ENCODE results near the gene EPHB2.

Gene EPHB2

GRCh38 chr1:22892789-22893188, 182.2 kb downstream of the EPHB2 start:
- FAIRE-seq, result no peak

DNA sequence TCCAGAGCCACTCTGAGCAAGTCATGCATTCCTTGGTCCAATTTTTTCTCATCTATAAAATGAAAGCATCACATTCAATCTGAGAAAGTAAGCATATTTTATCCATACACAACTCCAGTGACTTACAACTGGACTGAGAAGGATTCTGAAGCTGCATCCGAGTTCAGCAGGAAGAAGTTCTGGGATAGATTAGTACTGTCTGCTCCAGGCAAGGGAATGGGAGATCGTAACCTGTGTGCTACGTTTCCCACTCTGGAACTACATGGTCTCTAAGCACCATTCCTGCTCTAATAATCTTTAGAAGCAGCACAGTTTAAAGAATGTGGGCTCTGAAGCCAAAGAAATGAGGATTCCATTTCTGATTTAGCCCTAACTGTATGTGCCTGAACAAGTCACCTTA, 182.7 kb downstream of the EPHB2 start:
- FAIRE-seq, result no peak

GRCh38 chr1:22895357-22895756, 184.7 kb downstream of the EPHB2 start:
- FAIRE-seq, result no peak

GRCh38 chr1:22896184-22896583, 185.5 kb downstream of the EPHB2 start:
- no peak for FAIRE-seq

DNA sequence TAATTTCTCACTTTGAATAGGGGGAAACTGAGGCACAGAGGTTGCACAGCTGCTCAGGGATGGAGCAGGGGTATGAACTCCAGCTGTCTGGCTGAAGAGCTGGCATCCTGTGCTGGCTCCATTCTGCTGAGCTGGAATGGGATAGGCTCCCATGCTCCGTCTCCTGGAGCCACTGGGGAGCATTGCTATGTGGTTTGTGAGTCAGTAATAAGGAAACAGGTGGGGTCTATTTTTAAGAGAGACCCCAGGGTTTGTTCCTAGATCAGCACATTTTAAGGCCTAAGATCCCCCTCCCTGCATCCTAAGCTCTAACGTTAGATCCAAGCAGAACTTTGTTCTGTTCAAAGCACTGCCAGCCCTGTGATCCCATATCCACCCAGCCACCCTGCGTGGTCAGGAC, 189.8 kb downstream of the EPHB2 start:
- FAIRE-seq, result no peak

GRCh38 chr1:22903113-22903512, 192.5 kb downstream of the EPHB2 start:
- no peak for FAIRE-seq

- FAIRE-seq, result no peak
Measured at GRCh38 chr1:22906968-22907367, 196.3 kb downstream of the EPHB2 start.

GRCh38 chr1:22907528-22907927, 196.9 kb downstream of the EPHB2 start:
- no peak for FAIRE-seq

DNA sequence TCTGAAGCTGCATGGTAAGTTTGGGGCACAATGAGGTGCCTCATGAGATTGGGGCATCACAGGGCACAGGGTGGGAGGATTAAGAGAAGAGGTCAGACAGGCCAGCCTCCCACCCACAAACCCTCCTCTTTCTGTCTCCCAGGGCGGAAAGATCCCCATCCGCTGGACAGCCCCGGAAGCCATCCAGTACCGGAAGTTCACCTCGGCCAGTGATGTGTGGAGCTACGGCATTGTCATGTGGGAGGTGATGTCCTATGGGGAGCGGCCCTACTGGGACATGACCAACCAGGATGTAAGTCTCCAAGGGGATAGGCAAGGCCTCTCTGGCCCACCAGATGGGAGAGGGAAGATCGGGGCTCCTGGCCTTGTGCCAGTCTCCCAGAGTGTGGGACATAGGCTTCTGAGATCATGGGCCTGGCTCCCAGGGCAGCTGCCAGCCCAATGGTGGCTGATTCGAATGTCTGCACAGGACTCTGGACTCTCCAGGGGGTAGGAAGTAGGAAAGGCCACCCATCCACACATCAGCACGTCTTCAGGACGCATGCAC, 198.3 kb downstream of the EPHB2 start:
- FAIRE-seq, result no peak

GRCh38 chr1:22910286-22910685, 199.6 kb downstream of the EPHB2 start:
- no peak for FAIRE-seq

- FAIRE-seq, result no peak
Measured at GRCh38 chr1:22910986-22911651, 200.5 kb downstream of the EPHB2 start.

DNA sequence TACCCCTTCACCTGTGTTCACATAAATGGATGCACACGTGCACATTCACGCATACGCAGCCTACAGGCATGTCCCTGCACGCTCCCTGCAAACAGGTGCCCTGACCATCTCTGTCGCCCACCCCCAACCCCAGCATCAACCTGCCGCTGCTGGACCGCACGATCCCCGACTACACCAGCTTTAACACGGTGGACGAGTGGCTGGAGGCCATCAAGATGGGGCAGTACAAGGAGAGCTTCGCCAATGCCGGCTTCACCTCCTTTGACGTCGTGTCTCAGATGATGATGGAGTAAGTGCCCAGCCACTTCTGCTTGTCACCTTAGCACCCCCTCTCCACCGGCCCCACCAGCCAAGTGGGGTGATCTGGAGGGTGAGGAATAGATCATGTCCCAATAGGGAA, 201.7 kb downstream of the EPHB2 start:
- FAIRE-seq, result no peak

DNA sequence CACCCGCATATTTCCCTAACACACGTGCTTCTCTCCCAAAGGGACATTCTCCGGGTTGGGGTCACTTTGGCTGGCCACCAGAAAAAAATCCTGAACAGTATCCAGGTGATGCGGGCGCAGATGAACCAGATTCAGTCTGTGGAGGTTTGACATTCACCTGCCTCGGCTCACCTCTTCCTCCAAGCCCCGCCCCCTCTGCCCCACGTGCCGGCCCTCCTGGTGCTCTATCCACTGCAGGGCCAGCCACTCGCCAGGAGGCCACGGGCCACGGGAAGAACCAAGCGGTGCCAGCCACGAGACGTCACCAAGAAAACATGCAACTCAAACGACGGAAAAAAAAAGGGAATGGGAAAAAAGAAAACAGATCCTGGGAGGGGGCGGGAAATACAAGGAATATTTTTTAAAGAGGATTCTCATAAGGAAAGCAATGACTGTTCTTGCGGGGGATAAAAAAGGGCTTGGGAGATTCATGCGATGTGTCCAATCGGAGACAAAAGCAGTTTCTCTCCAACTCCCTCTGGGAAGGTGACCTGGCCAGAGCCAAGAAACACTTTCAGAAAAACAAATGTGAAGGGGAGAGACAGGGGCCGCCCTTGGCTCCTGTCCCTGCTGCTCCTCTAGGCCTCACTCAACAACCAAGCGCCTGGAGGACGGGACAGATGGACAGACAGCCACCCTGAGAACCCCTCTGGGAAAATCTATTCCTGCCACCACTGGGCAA, 202.9 kb downstream of the EPHB2 start:
- FAIRE-seq, result no peak

DNA sequence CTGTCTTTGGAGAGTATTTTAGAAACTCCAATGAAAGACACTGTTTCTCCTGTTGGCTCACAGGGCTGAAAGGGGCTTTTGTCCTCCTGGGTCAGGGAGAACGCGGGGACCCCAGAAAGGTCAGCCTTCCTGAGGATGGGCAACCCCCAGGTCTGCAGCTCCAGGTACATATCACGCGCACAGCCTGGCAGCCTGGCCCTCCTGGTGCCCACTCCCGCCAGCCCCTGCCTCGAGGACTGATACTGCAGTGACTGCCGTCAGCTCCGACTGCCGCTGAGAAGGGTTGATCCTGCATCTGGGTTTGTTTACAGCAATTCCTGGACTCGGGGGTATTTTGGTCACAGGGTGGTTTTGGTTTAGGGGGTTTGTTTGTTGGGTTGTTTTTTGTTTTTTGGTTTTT, 203.5 kb downstream of the EPHB2 start:
- no peak for FAIRE-seq

DNA sequence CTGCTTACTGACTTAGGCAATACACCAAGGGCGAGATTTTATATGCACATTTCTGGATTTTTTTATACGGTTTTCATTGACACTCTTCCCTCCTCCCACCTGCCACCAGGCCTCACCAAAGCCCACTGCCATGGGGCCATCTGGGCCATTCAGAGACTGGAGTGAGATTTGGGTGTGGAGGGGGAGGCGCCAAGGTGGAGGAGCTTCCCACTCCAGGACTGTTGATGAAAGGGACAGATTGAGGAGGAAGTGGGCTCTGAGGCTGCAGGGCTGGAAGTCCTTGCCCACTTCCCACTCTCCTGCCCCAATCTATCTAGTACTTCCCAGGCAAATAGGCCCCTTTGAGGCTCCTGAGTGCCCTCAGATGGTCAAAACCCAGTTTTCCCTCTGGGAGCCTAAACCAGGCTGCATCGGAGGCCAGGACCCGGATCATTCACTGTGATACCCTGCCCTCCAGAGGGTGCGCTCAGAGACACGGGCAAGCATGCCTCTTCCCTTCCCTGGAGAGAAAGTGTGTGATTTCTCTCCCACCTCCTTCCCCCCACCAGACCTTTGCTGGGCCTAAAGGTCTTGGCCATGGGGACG, 204.1 kb downstream of the EPHB2 start:
- no peak for FAIRE-seq

DNA sequence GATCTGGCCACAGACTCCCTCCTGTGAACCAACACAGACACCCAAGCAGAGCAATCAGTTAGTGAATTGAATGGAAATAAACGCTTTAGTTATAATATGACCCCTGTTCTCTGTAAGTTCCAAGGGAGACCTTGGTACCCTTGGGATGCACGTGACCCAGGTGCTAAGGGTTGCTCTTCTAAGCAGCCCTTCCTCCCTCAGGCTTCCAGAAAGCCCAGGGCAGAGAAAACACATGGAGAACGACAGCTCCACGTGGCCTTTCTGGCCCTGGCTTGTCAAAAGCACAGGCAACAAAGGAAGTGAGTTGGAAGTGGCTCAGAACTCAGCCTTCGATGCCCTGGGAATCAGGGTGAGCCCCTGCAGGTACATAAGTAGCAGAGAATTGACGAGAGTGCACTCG, 204.6 kb downstream of the EPHB2 start:
- FAIRE-seq, result no peak

DNA sequence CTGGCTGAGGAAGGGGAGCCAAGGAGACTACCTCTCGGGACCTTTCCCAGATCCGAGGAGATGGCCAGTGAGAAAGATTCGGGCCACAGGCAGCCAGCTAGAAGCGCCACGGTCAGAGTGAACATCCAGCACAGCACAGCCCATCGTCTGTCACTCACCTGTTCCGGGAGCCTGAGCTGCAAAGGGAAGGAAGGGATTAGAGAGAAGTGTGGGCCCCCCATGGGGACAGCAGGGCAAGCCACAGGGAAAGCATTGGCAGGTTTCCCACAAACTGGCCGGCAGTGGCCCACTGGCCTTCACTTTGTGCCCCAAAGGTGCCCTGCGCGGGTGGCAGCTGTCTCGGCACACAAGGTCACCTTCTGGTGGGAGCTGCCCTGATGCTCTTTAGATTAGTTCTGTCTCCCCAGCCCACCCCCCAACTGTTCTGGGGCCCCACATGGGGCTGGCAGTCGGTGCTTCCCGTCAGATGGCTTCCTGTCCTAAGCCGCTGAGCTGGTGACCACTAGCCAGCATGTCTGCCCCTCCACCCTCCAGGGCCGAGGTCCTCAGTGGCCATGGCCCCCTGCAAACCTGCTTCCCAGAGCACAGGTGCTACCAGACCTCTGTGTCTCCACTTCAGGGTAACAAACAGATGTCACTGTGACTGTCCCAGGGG, 205.3 kb downstream of the EPHB2 start:
- FAIRE-seq, result no peak

DNA sequence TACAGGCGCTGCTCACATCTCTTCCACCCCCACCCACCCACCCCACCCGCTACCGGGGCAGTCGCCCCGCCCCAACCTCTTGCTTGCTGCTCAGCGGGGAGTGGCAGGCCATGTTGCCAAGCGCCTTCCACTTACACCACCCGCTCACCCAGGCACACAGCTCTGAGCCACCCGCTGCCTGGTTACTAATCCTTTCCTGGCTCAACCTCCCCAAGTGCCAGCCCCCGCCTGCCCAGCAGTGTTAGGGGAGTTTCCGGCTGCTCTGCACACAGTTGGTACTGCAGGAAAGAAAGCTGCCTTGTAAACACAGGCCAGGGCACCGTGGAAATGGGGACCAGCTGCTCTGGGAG, 205.8 kb downstream of the EPHB2 start:
- no peak for FAIRE-seq

DNA sequence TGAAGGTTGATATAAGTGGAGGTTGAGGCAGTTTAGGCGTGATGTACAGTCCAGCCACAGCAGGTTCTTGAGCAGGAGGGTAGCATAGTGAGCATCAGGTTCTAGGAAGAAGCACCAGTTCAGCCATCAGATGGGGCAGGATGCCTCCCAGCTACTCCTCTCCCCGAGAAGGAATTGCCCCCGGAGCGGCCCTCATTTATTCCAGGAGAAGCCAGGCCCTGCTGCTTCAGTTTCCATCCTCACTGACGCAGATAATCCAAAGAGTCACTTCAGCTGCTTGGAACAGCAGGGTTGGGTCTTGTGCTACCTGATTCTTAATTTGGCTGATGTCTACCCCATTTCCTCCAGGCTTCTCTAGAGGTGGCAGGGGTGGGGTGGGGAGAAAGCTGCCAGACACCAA, 207.3 kb downstream of the EPHB2 start:
- FAIRE-seq, result no peak

- no peak for FAIRE-seq
Measured at GRCh38 chr1:22918644-22919043, 208.0 kb downstream of the EPHB2 start.

DNA sequence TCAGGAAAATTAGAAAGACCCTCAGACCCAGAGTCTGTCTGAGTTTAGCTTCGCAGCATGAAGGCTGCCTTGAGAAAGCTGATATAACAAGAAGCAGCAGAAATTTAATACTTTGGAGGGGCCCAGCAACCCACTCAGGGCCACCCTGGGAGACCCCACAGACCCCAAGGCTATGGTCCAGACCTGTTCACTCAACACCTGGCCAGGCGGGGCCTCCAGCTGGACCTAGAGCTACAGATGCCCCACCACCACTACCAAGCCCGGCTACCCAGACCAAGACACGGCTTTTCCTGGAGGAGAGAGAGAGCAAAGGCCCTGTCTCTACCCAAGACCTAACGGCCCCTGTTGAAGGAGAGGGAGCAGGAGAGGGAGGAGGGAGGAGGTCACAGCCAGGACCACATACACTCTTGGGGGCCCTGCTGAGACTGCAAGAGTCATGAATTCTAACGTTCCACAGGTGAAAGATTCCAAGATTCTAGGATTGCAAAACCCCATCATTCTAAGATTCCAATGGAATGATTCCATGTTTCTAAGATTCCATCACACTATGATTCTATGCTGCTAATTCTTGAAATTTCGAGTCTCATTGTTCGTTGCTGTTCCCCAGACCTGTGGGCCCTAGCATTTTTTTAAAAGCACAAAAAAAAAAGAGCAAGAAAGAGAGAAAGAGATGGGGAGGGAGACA, 208.8 kb downstream of the EPHB2 start:
- FAIRE-seq, result no peak

- no peak for FAIRE-seq
Measured at GRCh38 chr1:22920026-22920733, 209.5 kb downstream of the EPHB2 start.
